OCI-LY3 (cell line): ENCODE results near the gene AKAP7.

ENCODE experiments used
- H2AFZ ChIP-seq: fragments of 200-600, 300-600 bp; shearing (Covaris generic); 2 replicates; pipeline ENCODE4 v1.6.0; 2014; ENCODE audit warnings: antibody characterized with exemption, low read depth, low read length
- H3K27ac ChIP-seq: fragments of 200-600, 300-600 bp; sonication (generic); 2 replicates; pipeline ENCODE4 v1.5.1; 2014; ENCODE audit warnings: mild to moderate bottlenecking, low read length, moderate library complexity, mixed read lengths
- H3K27me3 ChIP-seq: fragments of 200-600, 300-600 bp; sonication (generic); 2 replicates; pipeline ENCODE4 v1.6.1; 2014; ENCODE audit warnings: low read depth, low read length, mixed read lengths
- H3K36me3 ChIP-seq: fragments of 200-600, 300-600 bp; sonication (generic); replicated peaks from 2 replicates; pipeline ENCODE3; 2014; ENCODE audit warnings: low read depth, low read length, mixed read lengths
- H3K4me1 ChIP-seq: fragments of 300-600, 200-600 bp; sonication (generic); 2 replicates; pipeline ENCODE4 v1.6.1; 2014; ENCODE audit warnings: low read length, mixed read lengths
- H3K4me2 ChIP-seq: fragments of 200-600, 300-600 bp; sonication (generic); 2 replicates; pipeline ENCODE4 v1.6.1; 2014; ENCODE audit warnings: low read length, mixed read lengths
- H3K4me3 ChIP-seq: fragments of 300-600, 200-600 bp; sonication (generic); 2 replicates; pipeline ENCODE4 v1.5.1; 2014; ENCODE audit warnings: antibody characterized with exemption, mild to moderate bottlenecking, low read length, moderate library complexity
- H3K79me2 ChIP-seq: fragments of 300-600, 200-600 bp; shearing (Covaris generic); 2 replicates; pipeline ENCODE4 v1.6.1; 2014; ENCODE audit warnings: mild to moderate bottlenecking, low read length, mixed read lengths
- H3K9ac ChIP-seq: fragments of 300-600, 200-600 bp; shearing (Covaris generic); 2 replicates; pipeline ENCODE4 v1.6.0; 2014; ENCODE audit warnings: mild to moderate bottlenecking, low read length, moderate library complexity
- H3K9me3 ChIP-seq: fragments of 200-600, 300-600 bp; shearing (Covaris generic); 2 replicates; pipeline ENCODE4 v1.6.1; 2014; ENCODE audit warnings: low read length, mixed read lengths; ENCODE audit not compliant: insufficient read depth
- H4K20me1 ChIP-seq: fragments of 200-600, 300-600 bp; sonication (generic); 2 replicates; pipeline ENCODE4 v1.6.1; 2016; ENCODE audit warnings: low read length, mixed read lengths; ENCODE audit not compliant: insufficient read depth
- EZH2phosphoT487 ChIP-seq: fragments of 200-600 bp; shearing (Covaris generic); IDR thresholded peaks from 2 replicates; pipeline ENCODE4 v1.6.1; 2018; ENCODE audit warnings: antibody characterized with exemption, mixed run types, low read depth
- TF ChIP-seq, protein P1 (sequence below): fragments of 200-600, 300-600 bp; sonication (generic); IDR thresholded peaks from 2 replicates; pipeline ENCODE4 v1.5.1; 2014; ENCODE audit warnings: antibody characterized with exemption, low read length, low read depth

The AKAP7 gene

DNA sequence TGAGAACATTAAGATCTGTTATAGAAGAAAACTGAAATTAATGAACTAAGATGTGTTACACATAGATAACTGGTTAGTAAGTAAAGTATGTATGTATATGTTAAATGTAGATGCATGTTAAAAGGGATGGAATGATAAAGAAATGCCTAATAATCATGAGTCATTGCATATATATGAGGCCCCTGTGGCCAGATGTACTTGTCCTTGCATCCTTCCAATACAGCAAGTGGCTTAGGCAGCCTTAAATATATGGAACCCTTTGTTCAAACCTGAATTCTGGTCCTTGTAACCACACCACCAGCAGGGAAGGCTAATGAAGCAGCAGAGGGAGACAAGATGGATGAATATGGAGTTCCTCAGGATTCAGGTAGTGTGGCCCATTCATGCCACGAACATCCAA is 9.8 kb upstream of the AKAP7 start:
- Histone ChIP-seq H3K4me1 (no peaks in the 10 kb centered on the region), H4K20me1 (no peaks in the 10 kb centered on the region), H3K27me3 (no peaks in the 10 kb centered on the region), H3K79me2 (no peaks in the 10 kb centered on the region), H3K4me3 (no peak overlapping the region), H3K9me3 (no peaks in the 10 kb centered on the region), H3K27ac (no peak overlapping the region), H3K9ac (no peak overlapping the region), H3K36me3 (no peaks in the 10 kb centered on the region), H2AFZ (no peak overlapping the region), H3K4me2 (no peak overlapping the region)
- TF ChIP-seq EZH2phosphoT487: no peak
- TF ChIP-seq, protein P1, sequence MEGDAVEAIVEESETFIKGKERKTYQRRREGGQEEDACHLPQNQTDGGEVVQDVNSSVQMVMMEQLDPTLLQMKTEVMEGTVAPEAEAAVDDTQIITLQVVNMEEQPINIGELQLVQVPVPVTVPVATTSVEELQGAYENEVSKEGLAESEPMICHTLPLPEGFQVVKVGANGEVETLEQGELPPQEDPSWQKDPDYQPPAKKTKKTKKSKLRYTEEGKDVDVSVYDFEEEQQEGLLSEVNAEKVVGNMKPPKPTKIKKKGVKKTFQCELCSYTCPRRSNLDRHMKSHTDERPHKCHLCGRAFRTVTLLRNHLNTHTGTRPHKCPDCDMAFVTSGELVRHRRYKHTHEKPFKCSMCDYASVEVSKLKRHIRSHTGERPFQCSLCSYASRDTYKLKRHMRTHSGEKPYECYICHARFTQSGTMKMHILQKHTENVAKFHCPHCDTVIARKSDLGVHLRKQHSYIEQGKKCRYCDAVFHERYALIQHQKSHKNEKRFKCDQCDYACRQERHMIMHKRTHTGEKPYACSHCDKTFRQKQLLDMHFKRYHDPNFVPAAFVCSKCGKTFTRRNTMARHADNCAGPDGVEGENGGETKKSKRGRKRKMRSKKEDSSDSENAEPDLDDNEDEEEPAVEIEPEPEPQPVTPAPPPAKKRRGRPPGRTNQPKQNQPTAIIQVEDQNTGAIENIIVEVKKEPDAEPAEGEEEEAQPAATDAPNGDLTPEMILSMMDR: no peak

DNA sequence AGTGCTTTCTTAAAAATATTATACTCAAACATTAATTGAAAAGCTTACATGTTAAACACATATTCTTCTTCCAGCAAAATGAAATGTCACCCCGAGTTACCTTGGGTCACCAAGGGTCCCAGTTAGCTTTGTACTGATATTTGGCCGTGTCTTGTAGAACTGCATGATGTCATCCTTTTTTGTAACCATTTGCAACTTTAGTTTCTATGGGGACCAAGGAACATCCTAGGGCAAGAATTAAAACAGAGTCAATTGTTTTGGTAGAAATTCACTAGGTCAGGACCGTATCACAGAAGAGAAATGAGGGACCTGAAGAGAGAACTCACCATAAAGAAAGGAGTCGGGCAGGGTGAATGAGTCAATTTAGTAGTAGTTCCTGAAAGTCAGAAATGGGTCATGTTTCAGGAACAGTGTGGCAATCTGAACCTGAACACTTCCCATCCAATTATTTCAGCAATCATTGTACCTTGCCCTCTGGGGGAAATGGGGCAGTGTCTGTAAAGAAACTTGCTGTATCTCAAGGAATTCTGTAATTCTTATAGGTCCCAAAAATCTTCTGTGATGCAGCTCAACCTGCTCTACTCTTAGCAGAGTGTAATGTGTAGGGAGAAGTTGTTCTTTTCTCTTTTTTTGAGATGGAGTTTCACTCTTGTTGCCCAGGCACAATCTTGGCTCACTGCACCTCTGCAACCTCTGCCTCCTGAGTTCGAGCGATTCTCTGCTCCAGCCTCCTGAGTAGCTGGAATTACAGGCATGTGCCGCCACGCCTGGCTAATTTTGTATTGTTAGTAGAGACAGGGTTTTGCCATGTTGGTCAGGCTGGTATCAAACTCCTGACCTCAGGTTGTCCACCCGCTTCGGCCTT is 5.3 kb upstream of the AKAP7 start:
- no peak overlapping the region for H3K4me3 ChIP-seq
- H3K9ac ChIP-seq: no peak overlapping the region
- no peaks in the 10 kb centered on the region for H4K20me1 ChIP-seq
- no peak overlapping the region for H2AFZ ChIP-seq
- no peaks in the 10 kb centered on the region for H3K36me3 ChIP-seq
- no peak for TF ChIP-seq EZH2phosphoT487
- TF ChIP-seq, protein P1: no peak
- H3K27ac ChIP-seq: no peak overlapping the region
- no peaks in the 10 kb centered on the region for H3K4me1 ChIP-seq
- no peaks in the 10 kb centered on the region for H3K9me3 ChIP-seq
- H3K4me2 ChIP-seq: no peak overlapping the region
- H3K79me2 ChIP-seq: no peaks in the 10 kb centered on the region
- H3K27me3 ChIP-seq: no peaks in the 10 kb centered on the region

DNA sequence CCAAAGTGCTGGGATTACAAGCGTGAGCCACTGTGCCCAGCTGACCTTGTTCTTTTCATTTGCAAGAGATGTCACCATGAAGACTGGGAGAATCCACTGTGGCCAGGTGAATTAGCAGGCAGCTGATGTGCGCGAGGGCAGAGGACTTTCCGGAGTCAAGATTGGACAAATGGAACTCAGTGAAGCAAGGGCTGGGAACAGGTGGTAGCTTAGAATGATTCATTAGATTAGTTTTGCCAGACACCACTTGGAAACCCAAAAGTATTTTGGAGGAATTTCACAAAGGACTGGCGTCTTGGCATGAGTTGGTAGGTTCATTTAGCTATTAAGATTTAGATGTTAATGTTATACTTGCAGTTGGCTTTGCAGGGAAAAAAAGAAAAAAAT is 4.7 kb upstream of the AKAP7 start:
- Histone ChIP-seq H3K79me2 (no peaks in the 10 kb centered on the region), H3K27ac (no peak overlapping the region), H3K9me3 (no peaks in the 10 kb centered on the region), H3K4me1 (no peaks in the 10 kb centered on the region), H2AFZ (no peak overlapping the region), H3K4me2 (no peak overlapping the region), H4K20me1 (no peaks in the 10 kb centered on the region), H3K36me3 (no peaks in the 10 kb centered on the region), H3K9ac (no peak overlapping the region), H3K4me3 (no peak overlapping the region), H3K27me3 (no peaks in the 10 kb centered on the region)
- TF ChIP-seq, protein P1: no peak
- TF ChIP-seq EZH2phosphoT487: no peak

DNA sequence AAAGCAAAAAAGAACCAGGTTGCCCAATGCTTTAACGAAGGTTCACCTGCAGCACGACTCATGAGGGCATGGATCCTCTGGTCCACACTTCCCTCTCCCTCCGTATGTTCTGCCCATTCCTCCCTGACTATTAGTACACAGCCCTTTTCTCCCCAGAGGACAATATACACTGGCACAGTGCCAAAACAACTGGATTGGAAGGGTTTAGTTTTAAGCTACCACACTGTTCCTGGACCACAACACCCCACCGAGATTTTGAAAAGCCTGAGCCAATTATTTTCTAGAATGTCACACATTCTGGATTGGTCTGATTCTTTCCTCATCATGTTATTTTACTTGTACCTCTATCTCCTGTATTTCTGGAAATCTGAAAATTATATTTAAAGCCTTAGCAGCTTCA is 2.9 kb upstream of the AKAP7 start:
- H3K4me1 ChIP-seq: no peaks in the 10 kb centered on the region
- H3K4me2 ChIP-seq: no peak overlapping the region
- H3K79me2 ChIP-seq: no peaks in the 10 kb centered on the region
- no peaks in the 10 kb centered on the region for H3K36me3 ChIP-seq
- no peak overlapping the region for H3K27ac ChIP-seq
- H3K27me3 ChIP-seq: no peaks in the 10 kb centered on the region
- H3K4me3 ChIP-seq: no peak overlapping the region
- H4K20me1 ChIP-seq: no peaks in the 10 kb centered on the region
- TF ChIP-seq, protein P1: no peak
- TF ChIP-seq EZH2phosphoT487: no peak
- no peaks in the 10 kb centered on the region for H3K9me3 ChIP-seq
- no peak overlapping the region for H3K9ac ChIP-seq
- no peak overlapping the region for H2AFZ ChIP-seq
